ENCODE data around the gene KIF21A.
A peak's percentile ranks its signal among the peaks of the same experiment; 100 is the strongest.
"Not testable (repeated sequence)": the region's sequence is repeated elsewhere in the genome, so short reads cannot be mapped to it uniquely, and the experiment has no call there.

The KIF21A gene

GRCh38 chr12:39443081-39443928 is at the start of gene KIF21A:
Gene KIF21A (minus strand): TSS chr12:39443120. CDS start chr12:39442970, 150 bp downstream.
- Mint-ChIP-seq H3K27me3 (peaks cover 10% of the 10 kb centered on the region), H3K4me1 (peaks cover 27% of the 10 kb centered on the region), H3K36me3 (ENCODE audit: low read depth) (peaks cover 4% of the 10 kb centered on the region), H3K4me3 (peak within 1 kb of the TSS; percentile 86), H3K27ac (peak within 1 kb of the TSS; percentile 84), H3K9me3 (no peaks in the 10 kb centered on the region)
- peak; percentile 86 for DNase-seq
- ATAC-seq: peak; percentile 97

GRCh38 chr12:39490500-39491282 is 47.8 kb upstream of the KIF21A start:
- no peaks in the 10 kb centered on the region for H3K36me3 Mint-ChIP-seq (ENCODE audit: low read depth)
- H3K4me3 Mint-ChIP-seq: no peak overlapping the region
- no peaks in the 10 kb centered on the region for H3K4me1 Mint-ChIP-seq
- no peak for DNase-seq
- peaks cover 5% of the 10 kb centered on the region for H3K9me3 Mint-ChIP-seq
- no peak for ATAC-seq
- H3K27me3 Mint-ChIP-seq: no peaks in the 10 kb centered on the region
- no peak overlapping the region for H3K27ac Mint-ChIP-seq

- Mint-ChIP-seq H3K27me3 (no peaks in the 10 kb centered on the region), H3K4me1 (no peaks in the 10 kb centered on the region), H3K4me3 (no peak overlapping the region), H3K36me3 (ENCODE audit: low read depth) (peaks cover 5% of the 10 kb centered on the region), H3K9me3 (peaks cover 3% of the 10 kb centered on the region), H3K27ac (no peak overlapping the region)
- ATAC-seq (no peak), DNase-seq (no peak)
Measured at GRCh38 chr12:39483597-39483996, 40.7 kb upstream of the KIF21A start.

GRCh38 chr12:39483042-39483441 is 40.1 kb upstream of the KIF21A start:
- H3K4me1 Mint-ChIP-seq: no peaks in the 10 kb centered on the region
- no peak overlapping the region for H3K4me3 Mint-ChIP-seq
- DNase-seq: no peak
- no peak overlapping the region for H3K27ac Mint-ChIP-seq
- ATAC-seq: no peak
- no peaks in the 10 kb centered on the region for H3K27me3 Mint-ChIP-seq
- peaks cover 5% of the 10 kb centered on the region for H3K36me3 Mint-ChIP-seq (ENCODE audit: low read depth)
- H3K9me3 Mint-ChIP-seq: peaks cover 3% of the 10 kb centered on the region

GRCh38 chr12:39476894-39477293 is 34.0 kb upstream of the KIF21A start:
- H3K4me1 Mint-ChIP-seq: no peaks in the 10 kb centered on the region
- ATAC-seq: no peak
- no peak overlapping the region for H3K27ac Mint-ChIP-seq
- peaks cover 20% of the 10 kb centered on the region for H3K9me3 Mint-ChIP-seq
- no peak for DNase-seq
- H3K36me3 Mint-ChIP-seq (ENCODE audit: low read depth): peaks cover 5% of the 10 kb centered on the region
- H3K4me3 Mint-ChIP-seq: no peak overlapping the region
- H3K27me3 Mint-ChIP-seq: no peaks in the 10 kb centered on the region

GRCh38 chr12:39476121-39476520 is 33.2 kb upstream of the KIF21A start:
- ATAC-seq (no peak), DNase-seq (no peak)
- no peaks in the 10 kb centered on the region for H3K4me1 Mint-ChIP-seq
- H3K4me3 Mint-ChIP-seq: no peak overlapping the region
- H3K9me3 Mint-ChIP-seq: peaks cover 22% of the 10 kb centered on the region
- no peaks in the 10 kb centered on the region for H3K27me3 Mint-ChIP-seq
- H3K27ac Mint-ChIP-seq: no peak overlapping the region
- peaks cover 6% of the 10 kb centered on the region for H3K36me3 Mint-ChIP-seq (ENCODE audit: low read depth)

- peaks cover 27% of the 10 kb centered on the region for H3K9me3 Mint-ChIP-seq
- H3K4me1 Mint-ChIP-seq; ATAC-seq; H3K27me3 Mint-ChIP-seq; DNase-seq; H3K36me3 Mint-ChIP-seq (ENCODE audit: low read depth); H3K27ac Mint-ChIP-seq; H3K4me3 Mint-ChIP-seq: not testable (repeated sequence)
Measured at GRCh38 chr12:39475136-39475535, 32.2 kb upstream of the KIF21A start.

GRCh38 chr12:39467432-39467870 is 24.5 kb upstream of the KIF21A start:
- Mint-ChIP-seq H3K27me3 (no peaks in the 10 kb centered on the region), H3K4me3 (peak overlapping the region; percentile 48), H3K4me1 (peaks cover 17% of the 10 kb centered on the region), H3K27ac (peak overlapping the region; percentile 62), H3K9me3 (peaks cover 7% of the 10 kb centered on the region), H3K36me3 (ENCODE audit: low read depth) (peaks cover 4% of the 10 kb centered on the region)
- DNase-seq (no peak), ATAC-seq (peak; percentile 94)

- H3K36me3 Mint-ChIP-seq (ENCODE audit: low read depth): no peaks in the 10 kb centered on the region
- H3K4me1 Mint-ChIP-seq: peaks cover 17% of the 10 kb centered on the region
- DNase-seq (no peak), ATAC-seq (no peak)
- H3K27me3 Mint-ChIP-seq: no peaks in the 10 kb centered on the region
- H3K27ac Mint-ChIP-seq: no peak overlapping the region
- no peak overlapping the region for H3K4me3 Mint-ChIP-seq
- no peaks in the 10 kb centered on the region for H3K9me3 Mint-ChIP-seq
Measured at GRCh38 chr12:39464976-39465695, 22.2 kb upstream of the KIF21A start.

GRCh38 chr12:39461059-39461458 is 18.1 kb upstream of the KIF21A start:
- H3K9me3 Mint-ChIP-seq: no peaks in the 10 kb centered on the region
- no peaks in the 10 kb centered on the region for H3K27me3 Mint-ChIP-seq

GRCh38 chr12:39459027-39459434 is 16.1 kb upstream of the KIF21A start:
- Mint-ChIP-seq H3K4me1 (no peaks in the 10 kb centered on the region), H3K9me3 (no peaks in the 10 kb centered on the region), H3K27ac (no peak overlapping the region), H3K4me3 (no peak overlapping the region), H3K36me3 (ENCODE audit: low read depth) (no peaks in the 10 kb centered on the region), H3K27me3 (no peaks in the 10 kb centered on the region)
- DNase-seq (no peak), ATAC-seq (no peak)

More at GRCh38 chr12:39461059-39461458, 18.1 kb upstream of the KIF21A start:
- Mint-ChIP-seq H3K36me3 (ENCODE audit: low read depth) (no peaks in the 10 kb centered on the region), H3K4me3 (no peak overlapping the region), H3K27ac (no peak overlapping the region), H3K4me1 (no peaks in the 10 kb centered on the region)
- DNase-seq (no peak), ATAC-seq (no peak)

GRCh38 chr12:39451977-39452376 is 9.1 kb upstream of the KIF21A start:
- Mint-ChIP-seq H3K27me3 (no peaks in the 10 kb centered on the region), H3K36me3 (ENCODE audit: low read depth) (no peaks in the 10 kb centered on the region), H3K4me1 (no peaks in the 10 kb centered on the region), H3K9me3 (no peaks in the 10 kb centered on the region), H3K4me3 (no peak overlapping the region), H3K27ac (no peak overlapping the region)
- DNase-seq (no peak), ATAC-seq (no peak)

GRCh38 chr12:39448038-39448437 is 5.1 kb upstream of the KIF21A start:
- ATAC-seq: no peak
- Mint-ChIP-seq H3K27ac (no peak overlapping the region), H3K4me1 (peaks cover 6% of the 10 kb centered on the region), H3K27me3 (peaks cover 1% of the 10 kb centered on the region), H3K9me3 (no peaks in the 10 kb centered on the region), H3K36me3 (ENCODE audit: low read depth) (no peaks in the 10 kb centered on the region), H3K4me3 (no peak overlapping the region)
- no peak for DNase-seq

GRCh38 chr12:39443929-39444209 is 949 bp upstream of the KIF21A start:
- DNase-seq (no peak), ATAC-seq (no peak)
- peaks cover 24% of the 10 kb centered on the region for H3K4me1 Mint-ChIP-seq
- H3K36me3 Mint-ChIP-seq (ENCODE audit: low read depth): peaks cover 4% of the 10 kb centered on the region
- no peaks in the 10 kb centered on the region for H3K9me3 Mint-ChIP-seq
- H3K27me3 Mint-ChIP-seq: peaks cover 10% of the 10 kb centered on the region
- H3K27ac Mint-ChIP-seq: peak overlapping the region; percentile 26
- H3K4me3 Mint-ChIP-seq: peak overlapping the region; percentile 70

- Mint-ChIP-seq H3K27me3 (peaks cover 10% of the 10 kb centered on the region), H3K4me1 (peaks cover 27% of the 10 kb centered on the region), H3K9me3 (no peaks in the 10 kb centered on the region), H3K27ac (no peak overlapping the region), H3K4me3 (peak overlapping the region; percentile 86), H3K36me3 (ENCODE audit: low read depth) (peaks cover 4% of the 10 kb centered on the region)
- DNase-seq (no peak), ATAC-seq (peak; percentile 16)
Measured at GRCh38 chr12:39442831-39443080, 164 bp downstream of the KIF21A start.

Data from activated naive CD8-positive, alpha-beta T cell treated with anti-CD3 and anti-CD28 coated beads, Interleukin-2, amount 50 U/mL, for 24 hours (primary cell).